ENCODE data around the gene RIN1.

DNA sequence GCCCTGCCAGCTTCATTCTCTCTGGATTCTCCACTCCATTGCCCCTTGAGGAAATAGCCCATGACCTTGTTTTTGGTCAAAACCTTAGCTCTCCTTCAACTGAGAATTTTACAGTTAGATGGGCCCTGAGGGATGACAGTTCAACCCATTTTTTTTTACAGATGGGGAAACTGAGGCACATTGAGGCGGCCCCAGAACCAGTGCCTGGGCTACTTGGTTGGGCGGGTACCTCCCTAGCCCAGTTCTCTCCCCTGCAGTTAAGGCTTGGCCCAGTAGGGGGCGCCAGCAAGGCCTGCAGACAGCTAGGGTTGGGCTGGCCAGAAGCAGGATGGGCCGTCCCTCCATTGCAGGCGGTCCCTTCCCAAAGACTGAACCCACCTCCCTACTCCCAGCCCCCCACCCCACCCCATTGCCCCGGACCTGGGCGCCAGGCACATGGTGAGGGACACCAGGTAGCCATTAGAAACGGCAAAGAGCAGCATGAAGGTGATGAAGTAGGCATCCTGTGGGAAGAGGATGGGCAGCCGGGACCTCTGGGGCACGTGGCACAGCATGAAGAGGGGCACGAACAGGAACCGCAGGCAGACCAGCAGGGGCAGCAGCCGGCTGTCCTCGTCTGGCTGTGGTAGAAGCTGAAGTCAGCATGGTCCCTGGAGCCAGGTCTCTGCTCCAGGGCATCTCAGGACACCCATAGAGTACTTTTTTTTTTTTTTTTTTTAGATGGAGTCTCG is 27.7 kb upstream of the RIN1 start:
- TF ChIP-seq EP300 (IDR thresholded peaks at IDR 0.05; ENCODE audit: borderline replicate concordance in 1 of 2, low read depth in 1 of 2, low read length in 1 of 2): no peak
- TF ChIP-seq, protein P1, sequence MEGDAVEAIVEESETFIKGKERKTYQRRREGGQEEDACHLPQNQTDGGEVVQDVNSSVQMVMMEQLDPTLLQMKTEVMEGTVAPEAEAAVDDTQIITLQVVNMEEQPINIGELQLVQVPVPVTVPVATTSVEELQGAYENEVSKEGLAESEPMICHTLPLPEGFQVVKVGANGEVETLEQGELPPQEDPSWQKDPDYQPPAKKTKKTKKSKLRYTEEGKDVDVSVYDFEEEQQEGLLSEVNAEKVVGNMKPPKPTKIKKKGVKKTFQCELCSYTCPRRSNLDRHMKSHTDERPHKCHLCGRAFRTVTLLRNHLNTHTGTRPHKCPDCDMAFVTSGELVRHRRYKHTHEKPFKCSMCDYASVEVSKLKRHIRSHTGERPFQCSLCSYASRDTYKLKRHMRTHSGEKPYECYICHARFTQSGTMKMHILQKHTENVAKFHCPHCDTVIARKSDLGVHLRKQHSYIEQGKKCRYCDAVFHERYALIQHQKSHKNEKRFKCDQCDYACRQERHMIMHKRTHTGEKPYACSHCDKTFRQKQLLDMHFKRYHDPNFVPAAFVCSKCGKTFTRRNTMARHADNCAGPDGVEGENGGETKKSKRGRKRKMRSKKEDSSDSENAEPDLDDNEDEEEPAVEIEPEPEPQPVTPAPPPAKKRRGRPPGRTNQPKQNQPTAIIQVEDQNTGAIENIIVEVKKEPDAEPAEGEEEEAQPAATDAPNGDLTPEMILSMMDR (IDR thresholded peaks at IDR 0.05): peak; percentile 73
- no peak for TF ChIP-seq RAD21 (IDR thresholded peaks at IDR 0.05; ENCODE audit: low read length)
- no peak for TF ChIP-seq RCOR1 (IDR thresholded peaks at IDR 0.05; ENCODE audit: low read length)
- no peak for TF ChIP-seq POLR2AphosphoS5 (IDR thresholded peaks at IDR 0.05; ENCODE audit: low read depth, low read length)
- no peak; the same call in 1 of the 2 replicates for TF ChIP-seq SMC3 (IDR thresholded peaks at IDR 0.05; ENCODE audit: low read depth, low read length)
- no peak for TF ChIP-seq RXRA (IDR thresholded peaks at IDR 0.05; ENCODE audit: borderline replicate concordance, low read depth)
- TF ChIP-seq, protein P2, sequence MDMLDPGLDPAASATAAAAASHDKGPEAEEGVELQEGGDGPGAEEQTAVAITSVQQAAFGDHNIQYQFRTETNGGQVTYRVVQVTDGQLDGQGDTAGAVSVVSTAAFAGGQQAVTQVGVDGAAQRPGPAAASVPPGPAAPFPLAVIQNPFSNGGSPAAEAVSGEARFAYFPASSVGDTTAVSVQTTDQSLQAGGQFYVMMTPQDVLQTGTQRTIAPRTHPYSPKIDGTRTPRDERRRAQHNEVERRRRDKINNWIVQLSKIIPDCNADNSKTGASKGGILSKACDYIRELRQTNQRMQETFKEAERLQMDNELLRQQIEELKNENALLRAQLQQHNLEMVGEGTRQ (IDR thresholded peaks at IDR 0.05; ENCODE audit: borderline replicate concordance, low read depth, low read length): no peak
- TF ChIP-seq TAF1 (IDR thresholded peaks at IDR 0.05; ENCODE audit: borderline replicate concordance, low read depth, low read length): no peak
- TF ChIP-seq, protein P3, sequence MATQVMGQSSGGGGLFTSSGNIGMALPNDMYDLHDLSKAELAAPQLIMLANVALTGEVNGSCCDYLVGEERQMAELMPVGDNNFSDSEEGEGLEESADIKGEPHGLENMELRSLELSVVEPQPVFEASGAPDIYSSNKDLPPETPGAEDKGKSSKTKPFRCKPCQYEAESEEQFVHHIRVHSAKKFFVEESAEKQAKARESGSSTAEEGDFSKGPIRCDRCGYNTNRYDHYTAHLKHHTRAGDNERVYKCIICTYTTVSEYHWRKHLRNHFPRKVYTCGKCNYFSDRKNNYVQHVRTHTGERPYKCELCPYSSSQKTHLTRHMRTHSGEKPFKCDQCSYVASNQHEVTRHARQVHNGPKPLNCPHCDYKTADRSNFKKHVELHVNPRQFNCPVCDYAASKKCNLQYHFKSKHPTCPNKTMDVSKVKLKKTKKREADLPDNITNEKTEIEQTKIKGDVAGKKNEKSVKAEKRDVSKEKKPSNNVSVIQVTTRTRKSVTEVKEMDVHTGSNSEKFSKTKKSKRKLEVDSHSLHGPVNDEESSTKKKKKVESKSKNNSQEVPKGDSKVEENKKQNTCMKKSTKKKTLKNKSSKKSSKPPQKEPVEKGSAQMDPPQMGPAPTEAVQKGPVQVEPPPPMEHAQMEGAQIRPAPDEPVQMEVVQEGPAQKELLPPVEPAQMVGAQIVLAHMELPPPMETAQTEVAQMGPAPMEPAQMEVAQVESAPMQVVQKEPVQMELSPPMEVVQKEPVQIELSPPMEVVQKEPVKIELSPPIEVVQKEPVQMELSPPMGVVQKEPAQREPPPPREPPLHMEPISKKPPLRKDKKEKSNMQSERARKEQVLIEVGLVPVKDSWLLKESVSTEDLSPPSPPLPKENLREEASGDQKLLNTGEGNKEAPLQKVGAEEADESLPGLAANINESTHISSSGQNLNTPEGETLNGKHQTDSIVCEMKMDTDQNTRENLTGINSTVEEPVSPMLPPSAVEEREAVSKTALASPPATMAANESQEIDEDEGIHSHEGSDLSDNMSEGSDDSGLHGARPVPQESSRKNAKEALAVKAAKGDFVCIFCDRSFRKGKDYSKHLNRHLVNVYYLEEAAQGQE (IDR thresholded peaks at IDR 0.05; ENCODE audit: low read depth, low read length): no peak

All from SK-N-SH (cell line).